HepG2 (cell line): ENCODE measurements around the gene RRBP1. TPM values are rescaled to one million over a fixed set of nuclear protein-coding genes. Genes with fewer than 3 reads are reported as not detected.

Source experiments
- BORCS8-MEF2B ChIP-seq: sonication (generic); formaldehyde crosslinking; IDR thresholded peaks from 2 replicates; pipeline ENCODE4 v1.8.0; 2022; ENCODE audit warnings: mild to moderate bottlenecking, missing genetic modification reagents
- EEA1 ChIP-seq: sonication (generic); formaldehyde crosslinking; IDR thresholded peaks from 2 replicates; pipeline ENCODE4 v1.5.1; 2020; ENCODE audit warnings: mild to moderate bottlenecking, missing genetic modification reagents, borderline replicate concordance
- FOXP1 ChIP-seq, 2 experiments: fragments of 450-650 bp in 1 of 2; IDR thresholded peaks; 2 replicates each; pipeline ENCODE4 v1.6.1; 2017 to 2018; ENCODE audit warnings: antibody characterized with exemption in 1 of 2
- GTF2F1 ChIP-seq: fragments of 150-350 bp; IDR thresholded peaks from 2 replicates; pipeline ENCODE4 v1.6.1; 2014; ENCODE audit warnings: low read length
- HDAC1 ChIP-seq: sonication (generic); formaldehyde crosslinking; IDR thresholded peaks from 2 replicates; pipeline ENCODE4 v1.5.1; 2020; ENCODE audit warnings: mild to moderate bottlenecking, missing genetic modification reagents
- HNRNPLL ChIP-seq: fragments of 200-400 bp; formaldehyde crosslinking; IDR thresholded peaks from 2 replicates; pipeline ENCODE4 v1.6.1; 2017; ENCODE audit warnings: mild to moderate bottlenecking, low read depth, low read length; ENCODE audit not compliant: poor library complexity, severe bottlenecking
- KDM1A ChIP-seq: IDR thresholded peaks from 2 replicates; pipeline ENCODE4 v1.6.1; 2016; ENCODE audit warnings: missing compliant biosample characterization
- KLF11 ChIP-seq: IDR thresholded peaks from 2 replicates; pipeline ENCODE4 v1.6.1; 2016; ENCODE audit warnings: missing compliant biosample characterization
- NKX3-1 ChIP-seq: sonication (generic); formaldehyde crosslinking; IDR thresholded peaks from 2 replicates; pipeline ENCODE4 v1.5.0; 2020; ENCODE audit warnings: missing genetic modification reagents
- PRPF4 ChIP-seq: fragments of 200-400 bp; formaldehyde crosslinking; IDR thresholded peaks from 2 replicates; pipeline ENCODE4 v1.6.1; 2016; ENCODE audit warnings: low read length, low read depth; ENCODE audit not compliant: poor library complexity, severe bottlenecking
- SAFB2 ChIP-seq: sonication (generic); formaldehyde crosslinking; IDR thresholded peaks from 2 replicates; pipeline ENCODE4 v1.5.1; 2020; ENCODE audit warnings: missing genetic modification reagents, low read depth, mild to moderate bottlenecking, borderline replicate concordance
- SATB2 ChIP-seq: sonication (generic); formaldehyde crosslinking; IDR thresholded peaks from 2 replicates; pipeline ENCODE4 v1.5.0; 2020; ENCODE audit warnings: missing genetic modification reagents
- TCF7 ChIP-seq: sonication (generic); IDR thresholded peaks from 2 replicates; pipeline ENCODE4 v1.6.1; 2016; ENCODE audit warnings: antibody characterized with exemption, low read depth
- TGIF2 ChIP-seq: IDR thresholded peaks from 2 replicates; pipeline ENCODE4 v1.6.1; 2016; ENCODE audit warnings: control low read depth, missing compliant biosample characterization
- TSC22D2 ChIP-seq: sonication (generic); formaldehyde crosslinking; IDR thresholded peaks from 2 replicates; pipeline ENCODE4 v1.5.1; 2020; ENCODE audit warnings: missing genetic modification reagents, mild to moderate bottlenecking, borderline replicate concordance
- ZNF256 ChIP-seq: sonication (generic); formaldehyde crosslinking; conservative IDR thresholded peaks from 2 replicates; pipeline ENCODE4 v1.4.0; 2020; ENCODE audit warnings: missing genetic modification reagents
- ZNF616 ChIP-seq: sonication (generic); formaldehyde crosslinking; IDR thresholded peaks from 2 replicates; pipeline ENCODE4 v1.5.0; 2020; ENCODE audit warnings: low read depth, mild to moderate bottlenecking, missing genetic modification reagents
- ZSCAN22 ChIP-seq: sonication (generic); formaldehyde crosslinking; IDR thresholded peaks from 2 replicates; pipeline ENCODE4 v1.4.0; 2020; ENCODE audit warnings: mild to moderate bottlenecking, missing genetic modification reagents
- polyA plus RNA-seq, 8 experiments: library from polyadenylated mRNA; depleted of rRNA in 3 of 8; stranded (reverse) in 7 of 8; unstranded in 1 of 8; fragments of >200 nt; fragmentation: Illumina TruSeq in 4 of 8; extraction: Trizol in 4 of 8; gene quantifications; 2 replicates each; pipeline versions ENCODE4 v1.2.1 to v1.2.3, GENCODE V29; 2011 to 2016; ENCODE audit warnings: low read depth in 4 of 8, missing spikeins in 1 of 8, mixed read lengths in 1 of 8; ENCODE audit not compliant: insufficient read depth in 1 of 8
- total RNA-seq, 5 experiments: library from RNA; depleted of rRNA; stranded (reverse); fragments of >200 nt; fragmentation: Illumina TruSeq; extraction: Trizol; gene quantifications; 2 replicates each; pipeline ENCODE4 v1.2.3, GENCODE V29; 2016; ENCODE audit warnings: low read depth in 1 of 5
- TF ChIP-seq, protein P1 (sequence below): sonication (generic); formaldehyde crosslinking; IDR thresholded peaks from 2 replicates; pipeline ENCODE4 v1.4.0; 2020; ENCODE audit warnings: missing genetic modification reagents
- TF ChIP-seq, protein P2 (sequence below): sonication (generic); formaldehyde crosslinking; IDR thresholded peaks from 2 replicates; pipeline ENCODE4 v1.4.0; 2020; ENCODE audit warnings: missing genetic modification reagents, mild to moderate bottlenecking, borderline replicate concordance
- TF ChIP-seq, protein P3 (sequence below): sonication (generic); formaldehyde crosslinking; IDR thresholded peaks from 2 replicates; pipeline ENCODE4 v1.4.0; 2020; ENCODE audit warnings: missing genetic modification reagents

The RRBP1 gene
- total and polyA plus RNA-seq, 2 of the 13 experiments (the other 11 are each of a cell fraction or from before 2014, with no cell fraction given), result 150 to 222 TPM

DNA sequence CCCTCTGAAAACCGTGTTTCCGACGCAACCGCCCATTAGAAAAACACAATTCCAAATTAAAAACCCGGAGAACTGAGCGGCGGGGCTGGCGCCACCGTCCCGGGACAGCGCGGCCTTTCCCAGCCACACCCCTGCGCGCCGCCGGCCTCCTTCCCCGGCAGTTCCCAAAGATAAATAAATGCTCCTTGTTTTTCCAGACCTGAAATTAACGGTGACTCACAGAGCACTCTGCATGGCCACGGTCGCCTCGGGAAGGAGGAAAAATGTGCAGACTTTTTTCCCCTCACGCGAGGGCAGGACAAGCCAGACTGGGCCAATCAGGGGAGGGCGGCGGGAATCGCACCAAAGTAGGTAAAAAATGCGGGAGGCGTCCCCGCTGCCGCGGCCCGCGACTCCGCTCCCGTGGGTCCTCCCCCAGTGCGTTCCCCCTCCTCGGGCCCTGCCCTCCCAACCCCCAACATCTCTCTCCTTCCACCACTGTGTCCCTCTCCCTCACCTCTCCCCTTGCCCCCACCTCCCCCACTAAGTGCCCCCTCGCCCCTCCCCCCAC, 113.0 kb downstream of the RRBP1 start (continued):
- TF ChIP-seq SATB2, result peak; percentile 45; the same call in 1 of the 2 replicates
- TF ChIP-seq, protein P1, sequence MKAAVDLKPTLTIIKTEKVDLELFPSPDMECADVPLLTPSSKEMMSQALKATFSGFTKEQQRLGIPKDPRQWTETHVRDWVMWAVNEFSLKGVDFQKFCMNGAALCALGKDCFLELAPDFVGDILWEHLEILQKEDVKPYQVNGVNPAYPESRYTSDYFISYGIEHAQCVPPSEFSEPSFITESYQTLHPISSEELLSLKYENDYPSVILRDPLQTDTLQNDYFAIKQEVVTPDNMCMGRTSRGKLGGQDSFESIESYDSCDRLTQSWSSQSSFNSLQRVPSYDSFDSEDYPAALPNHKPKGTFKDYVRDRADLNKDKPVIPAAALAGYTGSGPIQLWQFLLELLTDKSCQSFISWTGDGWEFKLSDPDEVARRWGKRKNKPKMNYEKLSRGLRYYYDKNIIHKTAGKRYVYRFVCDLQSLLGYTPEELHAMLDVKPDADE, result peak; percentile 89
- TF ChIP-seq EEA1, result no peak
- TF ChIP-seq SAFB2, result no peak
- peak; percentile 34; the same call in 1 of the 2 replicates for TF ChIP-seq NKX3-1 (CRISPR knock-in tag)
- no peak for TF ChIP-seq PRPF4
- TF ChIP-seq HNRNPLL, result peak; percentile 72
- no peak; the same call in 1 of the 2 replicates for TF ChIP-seq TGIF2 (CRISPR knock-in tag)
- no peak for TF ChIP-seq ZSCAN22 (CRISPR knock-in tag)
- TF ChIP-seq, protein P2, sequence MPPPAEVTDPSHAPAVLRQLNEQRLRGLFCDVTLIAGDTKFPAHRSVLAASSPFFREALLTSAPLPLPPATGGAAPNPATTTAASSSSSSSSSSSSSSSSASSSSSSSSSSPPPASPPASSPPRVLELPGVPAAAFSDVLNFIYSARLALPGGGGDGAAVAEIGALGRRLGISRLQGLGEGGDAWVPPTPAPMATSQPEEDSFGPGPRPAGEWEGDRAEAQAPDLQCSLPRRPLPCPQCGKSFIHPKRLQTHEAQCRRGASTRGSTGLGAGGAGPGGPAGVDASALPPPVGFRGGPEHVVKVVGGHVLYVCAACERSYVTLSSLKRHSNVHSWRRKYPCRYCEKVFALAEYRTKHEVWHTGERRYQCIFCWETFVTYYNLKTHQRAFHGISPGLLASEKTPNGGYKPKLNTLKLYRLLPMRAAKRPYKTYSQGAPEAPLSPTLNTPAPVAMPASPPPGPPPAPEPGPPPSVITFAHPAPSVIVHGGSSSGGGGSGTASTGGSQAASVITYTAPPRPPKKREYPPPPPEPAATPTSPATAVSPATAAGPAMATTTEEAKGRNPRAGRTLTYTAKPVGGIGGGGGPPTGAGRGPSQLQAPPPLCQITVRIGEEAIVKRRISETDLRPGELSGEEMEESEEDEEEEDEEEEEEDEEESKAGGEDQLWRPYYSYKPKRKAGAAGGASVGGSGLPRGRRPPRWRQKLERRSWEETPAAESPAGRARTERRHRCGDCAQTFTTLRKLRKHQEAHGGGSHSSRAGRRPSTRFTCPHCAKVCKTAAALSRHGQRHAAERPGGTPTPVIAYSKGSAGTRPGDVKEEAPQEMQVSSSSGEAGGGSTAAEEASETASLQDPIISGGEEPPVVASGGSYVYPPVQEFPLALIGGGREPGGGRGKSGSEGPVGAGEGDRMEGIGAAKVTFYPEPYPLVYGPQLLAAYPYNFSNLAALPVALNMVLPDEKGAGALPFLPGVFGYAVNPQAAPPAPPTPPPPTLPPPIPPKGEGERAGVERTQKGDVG, result no peak
- no peak for TF ChIP-seq HDAC1 (CRISPR knock-in tag)
- peak; percentile 23; the same call in 1 of the 2 replicates for TF ChIP-seq BORCS8-MEF2B (CRISPR knock-in tag)
- TF ChIP-seq FOXP1 (IDR thresholded peaks at IDR 0.05), result no peak
- TF ChIP-seq FOXP1 (CRISPR knock-in tag; IDR thresholded peaks at IDR 0.05), result peak; percentile 32; the same call in 1 of the 2 replicates
- TF ChIP-seq KDM1A (CRISPR knock-in tag), result no peak
- TF ChIP-seq TCF7, result 0 out of 2 replicates have a peak, but pooled peaks have one; percentile 6
- TF ChIP-seq TSC22D2 (CRISPR knock-in tag), result 0 out of 2 replicates have a peak, but pooled peaks have one; percentile 29
- TF ChIP-seq, protein P3, sequence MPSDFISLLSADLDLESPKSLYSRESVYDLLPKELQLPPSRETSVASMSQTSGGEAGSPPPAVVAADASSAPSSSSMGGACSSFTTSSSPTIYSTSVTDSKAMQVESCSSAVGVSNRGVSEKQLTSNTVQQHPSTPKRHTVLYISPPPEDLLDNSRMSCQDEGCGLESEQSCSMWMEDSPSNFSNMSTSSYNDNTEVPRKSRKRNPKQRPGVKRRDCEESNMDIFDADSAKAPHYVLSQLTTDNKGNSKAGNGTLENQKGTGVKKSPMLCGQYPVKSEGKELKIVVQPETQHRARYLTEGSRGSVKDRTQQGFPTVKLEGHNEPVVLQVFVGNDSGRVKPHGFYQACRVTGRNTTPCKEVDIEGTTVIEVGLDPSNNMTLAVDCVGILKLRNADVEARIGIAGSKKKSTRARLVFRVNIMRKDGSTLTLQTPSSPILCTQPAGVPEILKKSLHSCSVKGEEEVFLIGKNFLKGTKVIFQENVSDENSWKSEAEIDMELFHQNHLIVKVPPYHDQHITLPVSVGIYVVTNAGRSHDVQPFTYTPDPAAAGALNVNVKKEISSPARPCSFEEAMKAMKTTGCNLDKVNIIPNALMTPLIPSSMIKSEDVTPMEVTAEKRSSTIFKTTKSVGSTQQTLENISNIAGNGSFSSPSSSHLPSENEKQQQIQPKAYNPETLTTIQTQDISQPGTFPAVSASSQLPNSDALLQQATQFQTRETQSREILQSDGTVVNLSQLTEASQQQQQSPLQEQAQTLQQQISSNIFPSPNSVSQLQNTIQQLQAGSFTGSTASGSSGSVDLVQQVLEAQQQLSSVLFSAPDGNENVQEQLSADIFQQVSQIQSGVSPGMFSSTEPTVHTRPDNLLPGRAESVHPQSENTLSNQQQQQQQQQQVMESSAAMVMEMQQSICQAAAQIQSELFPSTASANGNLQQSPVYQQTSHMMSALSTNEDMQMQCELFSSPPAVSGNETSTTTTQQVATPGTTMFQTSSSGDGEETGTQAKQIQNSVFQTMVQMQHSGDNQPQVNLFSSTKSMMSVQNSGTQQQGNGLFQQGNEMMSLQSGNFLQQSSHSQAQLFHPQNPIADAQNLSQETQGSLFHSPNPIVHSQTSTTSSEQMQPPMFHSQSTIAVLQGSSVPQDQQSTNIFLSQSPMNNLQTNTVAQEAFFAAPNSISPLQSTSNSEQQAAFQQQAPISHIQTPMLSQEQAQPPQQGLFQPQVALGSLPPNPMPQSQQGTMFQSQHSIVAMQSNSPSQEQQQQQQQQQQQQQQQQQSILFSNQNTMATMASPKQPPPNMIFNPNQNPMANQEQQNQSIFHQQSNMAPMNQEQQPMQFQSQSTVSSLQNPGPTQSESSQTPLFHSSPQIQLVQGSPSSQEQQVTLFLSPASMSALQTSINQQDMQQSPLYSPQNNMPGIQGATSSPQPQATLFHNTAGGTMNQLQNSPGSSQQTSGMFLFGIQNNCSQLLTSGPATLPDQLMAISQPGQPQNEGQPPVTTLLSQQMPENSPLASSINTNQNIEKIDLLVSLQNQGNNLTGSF (CRISPR knock-in tag), result 0 out of 2 replicates have a peak, but pooled peaks have one; percentile 22
- TF ChIP-seq GTF2F1, result 0 out of 2 replicates have a peak, but pooled peaks have one; percentile 40
- TF ChIP-seq ZNF616, result no peak
- no peak for TF ChIP-seq KLF11 (CRISPR knock-in tag)
- peak; percentile 78; the same call in 1 of the 2 replicates for TF ChIP-seq ZNF256 (CRISPR knock-in tag)
